Ovary (tissue), 9 donors: ENCODE results near the gene GOLT1A. TPM values are rescaled to one million over a fixed set of nuclear protein-coding genes. Genes with fewer than 3 reads are reported as not detected.
"Not testable (repeated sequence)": the region's sequence is repeated elsewhere in the genome, so short reads cannot be mapped to it uniquely, and the experiment has no call there.

Experiments used
- DNase-seq, 5 donors: peaks; one replicate each; pipeline ENCODE4 v3.0.0-alpha.2; 2019 to 2020
- H3K27ac ChIP-seq, 2 donors: fragments of 200-600 bp; one replicate each; pipeline versions ENCODE4 v1.5.1 to v1.8.0; 2019 to 2022
- H3K27me3 ChIP-seq: fragments of 200-600 bp; one replicate; pipeline ENCODE4 v1.8.0; 2022
- H3K36me3 ChIP-seq: fragments of 200-600 bp; sonication (generic); one replicate; pipeline ENCODE4 v1.5.1; 2019
- H3K4me1 ChIP-seq: one replicate; pipeline ENCODE4 v1.8.1; 2013; ENCODE audit warnings: mild to moderate bottlenecking, moderate library complexity; ENCODE audit not compliant: insufficient read depth
- H3K4me3 ChIP-seq: fragments of 200-600 bp; sonication (generic); one replicate; pipeline ENCODE4 v1.5.1; 2017
- H3K9me3 ChIP-seq, 2 donors: fragments of 200-600 bp in 1 of 2; sonication (generic) in 1 of 2; one replicate each; pipeline versions ENCODE4 v1.5.1 to v1.8.1; 2013 to 2019; ENCODE audit warnings: mild to moderate bottlenecking in 1 of 2, moderate library complexity in 1 of 2
- EP300 ChIP-seq: sonication (generic); formaldehyde crosslinking; IDR thresholded peaks from one replicate; pipeline ENCODE4 v1.6.1; 2017; ENCODE audit warnings: antibody characterized with exemption
- POLR2A ChIP-seq: fragments of 450-650 bp; IDR thresholded peaks from one replicate; pipeline ENCODE4 v1.6.1; 2017; ENCODE audit warnings: antibody characterized with exemption, mild to moderate bottlenecking, moderate library complexity
- WGBS, 3 donors: extraction: QIAGEN DNeasy Blood & Tissue Kit in 1 of 3; methylation state at CpG; one replicate each; pipeline versions ENCODE4 v1.1.5 to v1.1.7; 2013 to 2017; 5-methylcytosine and 5-hydroxymethylcytosine counted together
- intact Hi-C, 4 donors: fragments of 100-400 bp; cut with DNase I; formaldehyde crosslinking; loops; one replicate each; pipeline versions ENCODE4 v1.11.0 to v1.15.1; 2022 to 2023
- polyA plus RNA-seq, 2 donors: library from polyadenylated mRNA; stranded (reverse); fragments of 200-250 nt in 1 of 2; fragments of 350-450 nt in 1 of 2; fragmentation: Illumina TruSeq in 1 of 2; extraction: RNeasy Lipid Tissue Mini Kit (QIAGEN cat#74804) in 1 of 2; gene quantifications; one replicate each; pipeline ENCODE4 v1.2.3, GENCODE V29; 2013 to 2014
- total RNA-seq, 7 donors: library from RNA; depleted of rRNA in 2 of 7; stranded (reverse); fragments of >200 nt in 2 of 7; fragmentation: NEBNext Ultra II Directional in 3 of 7; extraction: Animal tissue kit (Norgen Biotek cat#: 25700) in 3 of 7; gene quantifications; one replicate each; pipeline versions ENCODE4 v1.1.0 to v1.2.4, GENCODE V29; 2016 to 2023
- TF ChIP-seq, protein P1 (sequence below), 3 donors: fragments of 450-650 bp in 2 of 3; fragments of 200-600 bp in 1 of 3; IDR thresholded peaks; one replicate each; pipeline versions ENCODE4 v1.5.1 to v1.8.0; 2016 to 2022; ENCODE audit warnings: antibody characterized with exemption in 3 of 3, mild to moderate bottlenecking in 1 of 3
- donor health status: DM: no; HTN: no; CAD: no; lungs with moderate emphysema.
- donor health status: DM: no; HTN: no; CAD: no.
- donor health status: Bipolar disorder and iron deficiency.
- donor health status: DM: yes; HTN: yes; CAD: no.
- donor health status: DM: no; HTN: no; CAD: no.
- donor health status: DM: yes; HTN: yes; CAD: no.

GOLT1A gene
- total and polyA plus RNA-seq, 9 donors = 0.27 to 3.9 (median 0.41) TPM; not detected in 6

DNA sequence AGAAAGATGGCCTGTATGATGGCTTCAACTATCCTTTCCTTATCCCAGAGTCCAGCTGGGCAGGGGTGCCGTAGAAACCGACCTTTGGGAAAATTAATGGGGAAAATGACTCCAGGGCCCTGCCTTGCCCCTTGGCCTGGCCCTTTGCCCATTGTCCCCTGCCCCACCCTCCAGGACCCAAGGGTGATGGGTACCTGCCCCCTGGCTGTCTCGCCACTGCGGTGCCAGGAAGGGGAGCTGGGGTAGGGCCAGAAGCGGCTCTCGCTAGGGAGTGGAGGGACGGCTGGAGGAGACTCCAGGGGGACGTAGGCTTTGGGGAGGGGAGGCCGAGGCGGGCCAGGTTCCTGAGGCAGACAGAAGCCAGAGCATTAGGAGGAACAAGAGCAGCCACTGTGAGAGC lies 29.1 kb upstream of the GOLT1A start:
- TF ChIP-seq EP300 (no peak), POLR2A (no peak)
- TF ChIP-seq, protein P1, sequence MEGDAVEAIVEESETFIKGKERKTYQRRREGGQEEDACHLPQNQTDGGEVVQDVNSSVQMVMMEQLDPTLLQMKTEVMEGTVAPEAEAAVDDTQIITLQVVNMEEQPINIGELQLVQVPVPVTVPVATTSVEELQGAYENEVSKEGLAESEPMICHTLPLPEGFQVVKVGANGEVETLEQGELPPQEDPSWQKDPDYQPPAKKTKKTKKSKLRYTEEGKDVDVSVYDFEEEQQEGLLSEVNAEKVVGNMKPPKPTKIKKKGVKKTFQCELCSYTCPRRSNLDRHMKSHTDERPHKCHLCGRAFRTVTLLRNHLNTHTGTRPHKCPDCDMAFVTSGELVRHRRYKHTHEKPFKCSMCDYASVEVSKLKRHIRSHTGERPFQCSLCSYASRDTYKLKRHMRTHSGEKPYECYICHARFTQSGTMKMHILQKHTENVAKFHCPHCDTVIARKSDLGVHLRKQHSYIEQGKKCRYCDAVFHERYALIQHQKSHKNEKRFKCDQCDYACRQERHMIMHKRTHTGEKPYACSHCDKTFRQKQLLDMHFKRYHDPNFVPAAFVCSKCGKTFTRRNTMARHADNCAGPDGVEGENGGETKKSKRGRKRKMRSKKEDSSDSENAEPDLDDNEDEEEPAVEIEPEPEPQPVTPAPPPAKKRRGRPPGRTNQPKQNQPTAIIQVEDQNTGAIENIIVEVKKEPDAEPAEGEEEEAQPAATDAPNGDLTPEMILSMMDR (IDR thresholded peaks at IDR 0.05) = no peak
- Histone ChIP-seq H3K27me3 (no peaks in the 10 kb centered on the region), H3K4me1 (no peaks in the 10 kb centered on the region), H3K4me3 (no peak overlapping the region), H3K36me3 (no peaks in the 10 kb centered on the region), H3K9me3 (no peaks in the 10 kb centered on the region), H3K27ac (no peak overlapping the region)
- 95 to 98% (median 97%) methylated on average over 10 of the region's 10 CpGs for WGBS, 3 donors
- DNase-seq = no peak
- intact Hi-C loops = no loop called here

DNA sequence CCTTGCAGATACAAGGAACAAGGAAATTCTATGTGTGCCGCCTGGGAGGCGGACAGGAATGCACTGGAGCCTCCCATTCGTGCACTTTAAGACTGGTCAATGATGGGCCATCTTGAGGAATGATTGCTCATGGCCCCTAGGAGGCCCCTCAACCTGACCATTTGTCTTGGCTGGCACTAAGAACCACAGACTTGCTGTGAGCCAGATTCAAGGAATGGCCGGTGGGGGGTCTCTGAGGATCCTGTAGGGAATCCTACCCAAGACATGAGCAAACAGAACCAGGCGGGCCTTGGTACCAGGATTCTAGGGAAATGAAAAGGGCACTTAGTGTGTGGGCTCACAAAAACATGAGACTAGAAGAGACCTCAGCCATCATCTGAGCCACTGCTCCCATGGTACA lies 28.1 kb upstream of the GOLT1A start:
- no peaks in the 10 kb centered on the region for H3K36me3 ChIP-seq
- WGBS, 3 donors = 95 to 96% (median 95%) methylated on average over 5 of the region's 5 CpGs
- H3K4me3 ChIP-seq = no peak overlapping the region
- intact Hi-C loops = no loop called here
- H3K27ac ChIP-seq = no peak overlapping the region
- H3K9me3 ChIP-seq = no peaks in the 10 kb centered on the region
- no peaks in the 10 kb centered on the region for H3K27me3 ChIP-seq
- TF ChIP-seq, protein P1 (IDR thresholded peaks at IDR 0.05) = no peak
- TF ChIP-seq POLR2A (no peak), EP300 (no peak)
- DNase-seq = no peak
- H3K4me1 ChIP-seq = no peaks in the 10 kb centered on the region

DNA sequence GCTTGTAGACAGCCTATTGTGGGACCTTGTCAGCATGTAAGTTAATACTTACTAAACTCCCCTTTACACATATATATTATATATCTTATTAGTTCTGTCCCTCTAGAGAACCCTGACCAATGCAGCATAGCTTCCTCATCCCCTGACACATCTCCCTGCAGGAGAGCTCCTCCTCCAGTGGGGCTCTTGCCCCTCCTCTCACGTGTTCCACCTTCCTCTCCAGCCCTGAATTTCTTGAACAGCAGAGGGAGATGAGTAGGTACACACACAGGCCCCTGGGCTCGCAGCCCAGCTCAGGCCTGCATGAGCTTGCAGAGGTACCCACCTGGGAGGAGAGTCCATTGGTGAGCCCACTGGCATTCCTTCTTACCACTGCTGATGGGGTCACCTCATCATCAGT lies 27.3 kb upstream of the GOLT1A start:
- no peak overlapping the region for H3K4me3 ChIP-seq
- H3K27me3 ChIP-seq = no peaks in the 10 kb centered on the region
- H3K27ac ChIP-seq = no peak overlapping the region
- no peaks in the 10 kb centered on the region for H3K9me3 ChIP-seq
- WGBS, 3 donors = 53 to 74% (median 71%) methylated on average over 2 of the region's 2 CpGs
- TF ChIP-seq, protein P1 (IDR thresholded peaks at IDR 0.05) = no peak
- TF ChIP-seq POLR2A (no peak), EP300 (no peak)
- DNase-seq = no peak
- intact Hi-C loops = no loop called here
- H3K4me1 ChIP-seq = no peaks in the 10 kb centered on the region
- H3K36me3 ChIP-seq = no peaks in the 10 kb centered on the region

DNA sequence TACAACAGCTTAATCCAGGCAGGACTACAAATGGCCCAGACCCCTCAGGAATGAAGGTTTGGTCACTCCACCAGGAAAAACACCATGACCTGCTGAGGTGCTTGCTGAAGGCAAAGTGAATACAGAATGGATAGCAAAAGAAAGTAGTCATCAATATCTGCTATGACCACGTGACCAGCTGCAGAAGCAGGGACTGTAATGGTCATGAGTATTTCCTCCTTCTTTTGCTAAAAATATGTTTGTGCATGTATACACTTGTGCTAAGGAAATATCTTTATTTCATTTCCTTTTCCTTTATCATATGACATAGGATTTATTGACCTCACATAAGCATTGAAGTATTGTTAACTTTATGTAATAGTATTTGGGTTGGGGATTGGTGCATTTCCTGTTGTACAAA lies 26.4 kb upstream of the GOLT1A start:
- intact Hi-C loops = no loop called here
- no peak overlapping the region for H3K27ac ChIP-seq
- H3K4me3 ChIP-seq = no peak overlapping the region
- H3K36me3 ChIP-seq = no peaks in the 10 kb centered on the region
- H3K4me1 ChIP-seq = no peaks in the 10 kb centered on the region
- H3K9me3 ChIP-seq = no peaks in the 10 kb centered on the region
- no peak for DNase-seq
- TF ChIP-seq, protein P1 (IDR thresholded peaks at IDR 0.05) = no peak
- no peak for TF ChIP-seq POLR2A
- no peak for TF ChIP-seq EP300
- WGBS, 3 donors = 78 to 85% (median 82%) methylated on average over 1 of the region's 1 CpG
- no peaks in the 10 kb centered on the region for H3K27me3 ChIP-seq

DNA sequence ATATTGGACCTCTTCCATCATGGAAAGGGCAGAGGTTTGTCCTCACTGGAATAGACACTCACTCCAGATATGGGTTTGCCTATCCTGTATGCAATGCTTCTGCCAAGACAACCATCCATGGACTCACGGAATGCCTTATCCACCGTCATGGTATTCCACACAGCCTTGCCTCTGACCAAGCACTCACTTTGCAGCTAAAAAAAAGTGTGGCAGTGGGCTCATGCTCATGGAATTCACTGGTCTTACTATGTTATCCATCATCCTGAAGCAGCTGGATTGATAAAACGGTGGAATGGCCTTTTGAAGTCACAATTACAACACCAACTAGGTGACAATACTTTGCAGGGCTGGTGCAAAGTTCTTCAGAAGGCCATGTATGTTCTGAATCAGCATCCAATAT lies 25.6 kb upstream of the GOLT1A start:
- DNase-seq, intact Hi-C loops, H3K27me3 ChIP-seq, H3K27ac ChIP-seq, H3K4me1 ChIP-seq, H3K4me3 ChIP-seq, H3K36me3 ChIP-seq, H3K9me3 ChIP-seq: not testable (repeated sequence)
- whole genome bisulfite sequencing, 3 donors = 80 to 90% (median 88%) methylated on average over 3 of the region's 3 CpGs

DNA sequence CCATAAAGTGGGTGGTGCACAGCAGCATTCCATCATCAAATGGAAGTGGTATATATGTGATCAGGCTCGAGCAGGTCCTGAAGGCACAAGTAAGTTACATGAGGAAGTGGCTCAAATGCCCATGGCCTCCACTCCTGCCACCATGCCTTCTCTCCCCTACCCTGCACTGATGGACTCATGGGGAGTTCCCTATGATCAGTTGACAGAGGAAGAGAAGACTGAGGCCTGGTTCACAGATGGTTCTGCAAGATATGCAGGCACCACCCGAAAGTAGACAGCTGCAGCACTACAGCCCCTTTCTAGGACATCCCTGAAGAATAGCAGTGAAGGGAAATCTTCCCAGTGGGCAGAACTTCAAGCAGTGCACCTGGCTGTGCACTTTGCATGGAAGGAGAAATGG lies 24.7 kb upstream of the GOLT1A start:
- DNase-seq, intact Hi-C loops: not testable (repeated sequence)
- 88 to 97% (median 95%) methylated on average over 2 of the region's 2 CpGs for WGBS, 3 donors

DNA sequence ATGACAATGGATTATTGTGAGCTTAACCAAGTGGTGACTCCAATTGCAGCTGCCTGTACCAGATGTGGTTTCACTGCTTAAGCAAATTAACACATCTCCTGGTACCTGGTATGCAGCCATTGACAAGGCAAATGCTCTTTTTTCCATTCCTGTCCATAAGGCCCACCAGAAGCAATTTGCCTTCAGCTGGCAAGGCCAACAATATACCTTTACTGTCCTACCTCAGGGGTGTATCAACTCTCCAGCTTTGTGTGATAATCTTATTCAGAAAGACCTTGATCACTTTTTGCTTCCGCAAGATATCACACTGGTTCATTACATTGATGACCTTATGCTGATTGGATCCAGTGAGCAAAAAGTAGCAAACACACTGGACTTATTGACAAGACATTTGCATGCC lies 23.7 kb upstream of the GOLT1A start:
- H3K27ac ChIP-seq, H3K9me3 ChIP-seq, H3K4me1 ChIP-seq, intact Hi-C loops, DNase-seq, H3K36me3 ChIP-seq, H3K4me3 ChIP-seq, H3K27me3 ChIP-seq: not testable (repeated sequence)
- WGBS, 3 donors = 97 to 100% (median 100%) methylated on average over 1 of the region's 1 CpG

More for the DNA sequence above, 24.7 kb upstream of the GOLT1A start:
- H3K4me3 ChIP-seq, H3K27me3 ChIP-seq, H3K9me3 ChIP-seq, H3K27ac ChIP-seq, H3K36me3 ChIP-seq, H3K4me1 ChIP-seq: not testable (repeated sequence)
